Rectal smooth muscle tissue (tissue), 1 donor: Measurements from ENCODE around the gene OR2V1.
A peak's percentile ranks its signal among the peaks of the same experiment; 100 is the strongest.
"Not testable (repeated sequence)": the region's sequence is repeated elsewhere in the genome, so short reads cannot be mapped to it uniquely, and the experiment has no call there.

ENCODE experiments used
- H3K27ac ChIP-seq: one replicate; pipeline ENCODE4 v1.7.0; 2013; ENCODE audit warnings: low read depth, low read length, inconsistent platforms
- H3K27me3 ChIP-seq: one replicate; pipeline ENCODE4 v1.7.0; 2013; ENCODE audit warnings: low read length; ENCODE audit not compliant: control insufficient read depth, insufficient read depth
- H3K36me3 ChIP-seq: one replicate; pipeline ENCODE4 v1.7.0; 2013; ENCODE audit warnings: low read length; ENCODE audit not compliant: control insufficient read depth, insufficient read depth
- H3K4me1 ChIP-seq: one replicate; pipeline ENCODE4 v1.7.0; 2013; ENCODE audit warnings: low read length; ENCODE audit not compliant: control insufficient read depth, insufficient read depth
- H3K4me3 ChIP-seq: one replicate; pipeline ENCODE4 v1.7.0; 2013; ENCODE audit warnings: low read length
- H3K9ac ChIP-seq: one replicate; pipeline ENCODE4 v1.7.0; 2013; ENCODE audit warnings: low read length

The OR2V1 gene

GRCh38 chr5:181166812-181167733, 36.1 kb upstream of the OR2V1 start:
- no peaks in the 10 kb centered on the region for H3K4me1 ChIP-seq
- H3K27me3 ChIP-seq, result peaks cover 29% of the 10 kb centered on the region

GRCh38 chr5:181164076-181164952, 33.3 kb upstream of the OR2V1 start:
- Histone ChIP-seq H3K9ac (no peak overlapping the region), H3K36me3 (no peaks in the 10 kb centered on the region), H3K4me1 (no peaks in the 10 kb centered on the region), H3K27ac (no peak overlapping the region), H3K27me3 (peaks cover 10% of the 10 kb centered on the region), H3K4me3 (no peak overlapping the region)

More at GRCh38 chr5:181166812-181167733, 36.1 kb upstream of the OR2V1 start:
- Histone ChIP-seq H3K9ac (no peak overlapping the region), H3K4me3 (no peak overlapping the region), H3K36me3 (no peaks in the 10 kb centered on the region), H3K27ac (no peak overlapping the region)

GRCh38 chr5:181163487-181164075, 32.6 kb upstream of the OR2V1 start:
- Histone ChIP-seq H3K9ac (no peak overlapping the region), H3K4me3 (no peak overlapping the region), H3K27ac (no peak overlapping the region), H3K36me3 (no peaks in the 10 kb centered on the region), H3K4me1 (no peaks in the 10 kb centered on the region), H3K27me3 (peaks cover 10% of the 10 kb centered on the region)

- Histone ChIP-seq H3K4me3 (no peak overlapping the region), H3K9ac (no peak overlapping the region), H3K4me1 (no peaks in the 10 kb centered on the region), H3K36me3 (no peaks in the 10 kb centered on the region), H3K27ac (no peak overlapping the region), H3K27me3 (no peaks in the 10 kb centered on the region)
Observed at GRCh38 chr5:181161534-181162175, 30.7 kb upstream of the OR2V1 start.

GRCh38 chr5:181160755-181161533, 30.0 kb upstream of the OR2V1 start:
- not testable (repeated sequence) for H3K27ac ChIP-seq

GRCh38 chr5:181160152-181160754, 29.3 kb upstream of the OR2V1 start:
- Histone ChIP-seq H3K4me3 (peak overlapping the region; percentile 49), H3K4me1 (no peaks in the 10 kb centered on the region)

More at GRCh38 chr5:181160755-181161533, 30.0 kb upstream of the OR2V1 start:
- not testable (repeated sequence) for H3K27me3 ChIP-seq, H3K4me1 ChIP-seq, H3K9ac ChIP-seq, H3K36me3 ChIP-seq, H3K4me3 ChIP-seq

GRCh38 chr5:181159286-181160151, 28.6 kb upstream of the OR2V1 start:
- H3K4me3 ChIP-seq, result no peak overlapping the region
- H3K27me3 ChIP-seq, result no peaks in the 10 kb centered on the region
- H3K36me3 ChIP-seq, result no peaks in the 10 kb centered on the region
- H3K4me1 ChIP-seq, result no peaks in the 10 kb centered on the region
- H3K27ac ChIP-seq, result peak overlapping the region; percentile 71
- H3K9ac ChIP-seq, result no peak overlapping the region

More at GRCh38 chr5:181160152-181160754, 29.3 kb upstream of the OR2V1 start:
- Histone ChIP-seq H3K27ac (peak overlapping the region; percentile 71), H3K9ac (no peak overlapping the region), H3K36me3 (no peaks in the 10 kb centered on the region), H3K27me3 (no peaks in the 10 kb centered on the region)

- Histone ChIP-seq H3K27ac (no peak overlapping the region), H3K27me3 (no peaks in the 10 kb centered on the region), H3K9ac (no peak overlapping the region), H3K36me3 (no peaks in the 10 kb centered on the region), H3K4me1 (no peaks in the 10 kb centered on the region), H3K4me3 (no peak overlapping the region)
Observed at GRCh38 chr5:181158869-181159268, 27.9 kb upstream of the OR2V1 start.

GRCh38 chr5:181156758-181157157, 25.8 kb upstream of the OR2V1 start:
- no peak overlapping the region for H3K27ac ChIP-seq
- no peaks in the 10 kb centered on the region for H3K4me1 ChIP-seq
- H3K9ac ChIP-seq, result no peak overlapping the region
- H3K36me3 ChIP-seq, result no peaks in the 10 kb centered on the region
- H3K4me3 ChIP-seq, result no peak overlapping the region
- H3K27me3 ChIP-seq, result peaks cover under 1% of the 10 kb centered on the region

- no peak overlapping the region for H3K9ac ChIP-seq
- H3K27me3 ChIP-seq, result peaks cover 6% of the 10 kb centered on the region
- no peak overlapping the region for H3K4me3 ChIP-seq
- no peaks in the 10 kb centered on the region for H3K36me3 ChIP-seq
- no peak overlapping the region for H3K27ac ChIP-seq
- no peaks in the 10 kb centered on the region for H3K4me1 ChIP-seq
Observed at GRCh38 chr5:181153814-181154213, 22.8 kb upstream of the OR2V1 start.
